GM12878 (cell line): ENCODE data around the gene ZC3H11A. TPM values are rescaled to one million over a fixed set of nuclear protein-coding genes. Genes with fewer than 3 reads are reported as not detected.

ENCODE experiments used
- ATAC-seq: fragments of 200-7000 bp; cut with Tn5 transposase; 3 replicates; pipeline ENCODE4 v1.9.1; 2020; ENCODE audit warnings: mild to moderate bottlenecking, moderate library complexity
- BruUV-seq: library from RNA; stranded (reverse); fragments of 400-500 nt; replicated peaks from 2 replicates; lab custom pipeline; 2021; lab: Mats Ljungman, UMichigan
- CTCF ChIA-PET: fragments of 300-600 bp; sonication (Branson Sonifier 250); formaldehyde crosslinking; extraction: SDS; loops from one replicate; lab custom pipeline; 2021; ENCODE audit warnings: inconsistent platforms; lab: Yijun Ruan, JAX
- POLR2A ChIA-PET: fragments of 350-600 bp; formaldehyde crosslinking; extraction: SDS; loops from one replicate; lab custom pipeline; 2021; ENCODE audit warnings: inconsistent platforms; lab: Charles Lee
- RAD21 ChIA-PET: fragments of 300-600 bp; sonication (Branson Sonifier 250); formaldehyde crosslinking; loops from one replicate; lab custom pipeline; 2023; ENCODE audit warnings: antibody characterized with exemption; ENCODE audit not compliant: unreplicated experiment; lab: Charles Lee
- SMC1A ChIA-PET: fragments of 300-600 bp; sonication (Branson Sonifier 250); formaldehyde crosslinking; loops from one replicate; lab custom pipeline; 2023; ENCODE audit not compliant: unreplicated experiment, uncharacterized antibody; lab: Charles Lee
- DNase-seq: peaks from one replicate; pipeline ENCODE4 v3.0.0-alpha.2; 2011; ENCODE audit warnings: low read depth, low spot score
- FAIRE-seq: peaks from 3 replicates; lab custom pipeline; 2011; peaks lifted over from hg19 to GRCh38; lab: Jason Lieb, UNC
- H2AFZ ChIP-seq: 2 replicates; pipeline ENCODE4 v1.6.0; 2011; ENCODE audit warnings: low read depth, low read length, control low read depth; ENCODE audit not compliant: control insufficient read depth
- H3K27ac ChIP-seq: 2 replicates; pipeline ENCODE4 v1.5.1; 2011; ENCODE audit warnings: control low read depth; ENCODE audit not compliant: control insufficient read depth, insufficient read depth
- H3K27me3 ChIP-seq, 2 experiments: replicated peaks in 1 of 2; 2 replicates each; pipeline versions ENCODE4 v1.6.0 to v1.6.1; 2011; ENCODE audit warnings: low read length in 1 of 2; ENCODE audit not compliant: control insufficient read depth in 2 of 2, insufficient read depth in 2 of 2
- H3K36me3 ChIP-seq, 2 experiments: 2 replicates each; pipeline ENCODE4 v1.5.1; 2011; ENCODE audit warnings: low read length in 1 of 2; ENCODE audit not compliant: control insufficient read depth in 2 of 2, insufficient read depth in 2 of 2
- H3K4me1 ChIP-seq: 2 replicates; pipeline ENCODE4 v1.6.1; 2011; ENCODE audit warnings: mild to moderate bottlenecking, low read length, moderate library complexity, mixed read lengths; ENCODE audit not compliant: control insufficient read depth, insufficient read depth
- H3K4me2 ChIP-seq: 2 replicates; pipeline ENCODE4 v1.6.0; 2011; ENCODE audit warnings: control low read depth; ENCODE audit not compliant: control insufficient read depth, insufficient read depth
- H3K4me3 ChIP-seq: fragments of 200-600 bp; sonication (generic); 2 replicates; pipeline ENCODE4 v1.5.1; 2016
- H3K79me2 ChIP-seq: 2 replicates; pipeline ENCODE4 v1.6.0; 2011; ENCODE audit warnings: low read length; ENCODE audit not compliant: control insufficient read depth, insufficient read depth
- H3K9ac ChIP-seq: 2 replicates; pipeline ENCODE4 v1.8.0; 2011; ENCODE audit warnings: low read length, control low read depth, mixed read lengths; ENCODE audit not compliant: control insufficient read depth, insufficient read depth
- H3K9me3 ChIP-seq: replicated peaks from 3 replicates; pipeline ENCODE4 v1.5.1; 2011; ENCODE audit warnings: mild to moderate bottlenecking, low read length; ENCODE audit not compliant: control insufficient read depth, insufficient read depth
- H4K20me1 ChIP-seq: 2 replicates; pipeline ENCODE4 v1.6.0; 2011; ENCODE audit not compliant: control insufficient read depth, insufficient read depth
- BCL11A ChIP-seq: IDR thresholded peaks from 2 replicates; pipeline ENCODE4 v1.6.1; 2011; ENCODE audit warnings: low read depth, low read length
- CBX5 ChIP-seq: sonication (generic); IDR thresholded peaks from 2 replicates; pipeline ENCODE4 v1.6.1; 2016; ENCODE audit warnings: low read depth, moderate library complexity, mild to moderate bottlenecking, inconsistent platforms
- CHD2 ChIP-seq: IDR thresholded peaks from 2 replicates; pipeline ENCODE4 v1.6.1; 2011; ENCODE audit warnings: low read depth, low read length, improper control_type of control experiment, borderline replicate concordance
- DPF2 ChIP-seq: fragments of 450-650 bp; IDR thresholded peaks from 2 replicates; pipeline ENCODE4 v1.6.1; 2017; ENCODE audit warnings: mild to moderate bottlenecking
- NFXL1 ChIP-seq: fragments of 450-650 bp; IDR thresholded peaks from 2 replicates; pipeline ENCODE4 v1.6.1; 2017; ENCODE audit warnings: antibody characterized with exemption, mild to moderate bottlenecking, borderline replicate concordance
- NR2F1 ChIP-seq: fragments of 450-650 bp; conservative IDR thresholded peaks from 2 replicates; pipeline ENCODE4 v1.6.1; 2017; ENCODE audit warnings: mild to moderate bottlenecking
- PAX8 ChIP-seq: fragments of 450-650 bp; IDR thresholded peaks from 2 replicates; pipeline ENCODE4 v1.6.1; 2017; ENCODE audit warnings: mild to moderate bottlenecking, moderate library complexity
- POU2F2 ChIP-seq: IDR thresholded peaks from 3 replicates; pipeline ENCODE4 v1.6.1; 2011; ENCODE audit warnings: low read depth, mild to moderate bottlenecking, low read length, borderline replicate concordance
- RFX5 ChIP-seq: IDR thresholded peaks from 2 replicates; pipeline ENCODE4 v1.6.1; 2011; ENCODE audit warnings: low read depth, low read length, improper control_type of control experiment
- SMC3 ChIP-seq: IDR thresholded peaks from 2 replicates; pipeline ENCODE4 v1.6.1; 2011; ENCODE audit warnings: low read length, improper control_type of control experiment, borderline replicate concordance
- TCF12 ChIP-seq: IDR thresholded peaks from 2 replicates; pipeline ENCODE4 v1.6.1; 2011; ENCODE audit warnings: low read depth, mild to moderate bottlenecking, low read length
- ZBTB11 ChIP-seq: fragments of 450-650 bp; formaldehyde crosslinking; IDR thresholded peaks from 2 replicates; pipeline ENCODE4 v1.5.0; 2022; ENCODE audit warnings: mild to moderate bottlenecking, missing genetic modification characterization
- ZBTB4 ChIP-seq: fragments of 450-650 bp; formaldehyde crosslinking; IDR thresholded peaks from 2 replicates; pipeline ENCODE4 v1.4.0; 2022; ENCODE audit warnings: mild to moderate bottlenecking, moderate library complexity
- ZNF384 ChIP-seq: IDR thresholded peaks from 2 replicates; pipeline ENCODE4 v1.6.1; 2012; ENCODE audit warnings: low read depth, mild to moderate bottlenecking, low read length, improper control_type of control experiment, borderline replicate concordance
- WGBS: methylation state at CpG from one replicate; pipeline ENCODE4 v1.1.6; 2016; ENCODE audit warnings: low lambda C conversion rate; ENCODE audit not compliant: insufficient replicate concordance, insufficient coverage; ENCODE audit errors: missing lambda C conversion rate; 5-methylcytosine and 5-hydroxymethylcytosine counted together
- in situ Hi-C: fragments of 300-500 bp; cut with MboI; formaldehyde crosslinking; loops from 9 replicates; pipeline ENCODE4 v1.14.3; 2018; ENCODE audit warnings: mixed read lengths
- intact Hi-C: fragments of 100-400 bp; cut with micrococcal nuclease; formaldehyde crosslinking; loops from one replicate; pipeline ENCODE4 v1.14.2; 2022; ENCODE audit not compliant: unreplicated experiment
- polyA plus RNA-seq, 11 experiments: library from polyadenylated mRNA; depleted of rRNA in 4 of 11; unstranded in 6 of 11; stranded (reverse) in 5 of 11; fragments of >200 nt; fragmentation: Nextera tagmentation in 4 of 11; fragmentation: Illumina TruSeq in 1 of 11; extraction: Ambion mirVana in 4 of 11; extraction: Trizol in 1 of 11; gene quantifications; 1 replicate in 1 of 11; 2 replicates in 10 of 11; pipeline versions ENCODE4 v1.2.1 to v1.2.3, GENCODE V29; 2011 to 2016; ENCODE audit warnings: inconsistent platforms in 2 of 11, missing spikeins in 2 of 11, low read depth in 1 of 11
- total RNA-seq, 4 experiments: library from RNA; depleted of rRNA in 3 of 4; stranded (reverse); fragments of >200 nt in 3 of 4; fragmentation: Illumina TruSeq in 1 of 4; extraction: Trizol in 1 of 4; gene quantifications; 2 replicates each; pipeline versions ENCODE4 v1.2.1 to v1.2.3, GENCODE V29; 2013 to 2021

Gene ZC3H11A
- total and polyA plus RNA-seq, 10 of the 15 experiments (the other 5 are each of a cell fraction or from before 2014, with no cell fraction given) = 21.1 to 123 (median 60.8) TPM

- TF ChIP-seq ZBTB4 (CRISPR knock-in tag) = no peak
Observed at GRCh38 chr1:203746281-203746680, 49.1 kb upstream of the ZC3H11A start (continued).

- Histone ChIP-seq H3K27ac (no peak overlapping the region), H3K4me3 (no peak overlapping the region), H3K4me1 (peaks cover 19% of the 10 kb centered on the region), H3K9me3 (no peaks in the 10 kb centered on the region), H3K9ac (no peak overlapping the region), H3K27me3 (no peaks in the 10 kb centered on the region), H2AFZ (no peak overlapping the region), H4K20me1 (no peaks in the 10 kb centered on the region), H3K36me3 (no peaks in the 10 kb centered on the region), H3K4me2 (no peak overlapping the region), H3K79me2 (no peaks in the 10 kb centered on the region)
- no peak for DNase-seq
- intact Hi-C loops (no loop called here), in situ Hi-C loops (no loop called here)
- FAIRE-seq = no peak
- ChIA-PET SMC1A (interaction anchor here (1.0 kb wide), 2 partner anchors 9 to 43 kb away, joined by 3 read pairs; no protein-coding TSS in a partner anchor), RAD21 (no interaction called here), CTCF (no interaction called here), POLR2A (interaction anchor here (0.6 to 1.5 kb wide), 3 partner anchors 14 to 288 kb away, joined by 3 to 9 read pairs (median 5); partner anchors contain the start of gene LAX1)
- ATAC-seq = no peak
- no TSS peak for BruUV-seq
- 96% methylated on average over 3 of the region's 3 CpGs for WGBS
- TF ChIP-seq RFX5 (no peak), BCL11A (no peak), CHD2 (no peak), TCF12 (no peak), NFXL1 (no peak), DPF2 (no peak), POU2F2 (no peak), ZNF384 (no peak), PAX8 (no peak), CBX5 (no peak), SMC3 (no peak), ZBTB11 (no peak), NR2F1 (no peak)
Observed at GRCh38 chr1:203751051-203751450, 44.4 kb upstream of the ZC3H11A start.
